ENCODE results near the gene KAT8. TPM values are rescaled to one million over a fixed set of nuclear protein-coding genes. Genes with fewer than 3 reads are reported as not detected.
A peak's percentile ranks its signal among the peaks of the same experiment; 100 is the strongest.

The KAT8 gene
- total and polyA plus RNA-seq, 2 of the 13 experiments (the other 11 are each of a cell fraction or from before 2014, with no cell fraction given) = 79.0 to 84.2 TPM

- TF ChIP-seq ATF4 (CRISPR knock-in tag; IDR thresholded peaks at IDR 0.05) (no peak), PLSCR1 (CRISPR knock-in tag; IDR thresholded peaks at IDR 0.05; ENCODE audit: borderline replicate concordance) (no peak), TSC22D2 (CRISPR knock-in tag; IDR thresholded peaks at IDR 0.05; ENCODE audit: borderline replicate concordance) (no peak), CBX1 (IDR thresholded peaks at IDR 0.05; ENCODE audit: low read depth) (peak; percentile 59), MXI1 (IDR thresholded peaks at IDR 0.05; ENCODE audit: borderline replicate concordance, low read depth, low read length) (peak; percentile 87; the same call in 2 of the 3 replicates), MAF1 (CRISPR knock-in tag; IDR thresholded peaks at IDR 0.05; ENCODE audit: borderline replicate concordance) (no peak), ZIK1 (CRISPR knock-in tag; IDR thresholded peaks at IDR 0.05; ENCODE audit: borderline replicate concordance, low read depth) (peak; percentile 86), DR1 (CRISPR knock-in tag; IDR thresholded peaks at IDR 0.05) (0 out of 2 replicates have a peak, but pooled peaks have one; percentile 33), ZNF570 (CRISPR knock-in tag; IDR thresholded peaks at IDR 0.05; ENCODE audit: borderline replicate concordance) (no peak), AHR (CRISPR knock-in tag; IDR thresholded peaks at IDR 0.05) (no peak; the same call in 1 of the 2 replicates), CENPBD1 (CRISPR knock-in tag; IDR thresholded peaks at IDR 0.05; ENCODE audit: borderline replicate concordance, low read depth) (no peak), ZNF235 (CRISPR knock-in tag; IDR thresholded peaks at IDR 0.05; ENCODE audit: borderline replicate concordance) (peak; percentile 89; the same call in 1 of the 2 replicates), NFIB (CRISPR knock-in tag; IDR thresholded peaks at IDR 0.05; ENCODE audit: borderline replicate concordance) (no peak), WIZ (CRISPR knock-in tag; IDR thresholded peaks at IDR 0.05) (no peak), MTA1 (CRISPR knock-in tag; IDR thresholded peaks at IDR 0.05; ENCODE audit: borderline replicate concordance) (peak; percentile 73; the same call in 1 of the 2 replicates), RELA (CRISPR knock-in tag; IDR thresholded peaks at IDR 0.05) (0 out of 2 replicates have a peak, but pooled peaks have one; percentile 74), ELK4 (CRISPR knock-in tag; IDR thresholded peaks at IDR 0.05; ENCODE audit: borderline replicate concordance) (no peak)
- TF ChIP-seq, protein P1, sequence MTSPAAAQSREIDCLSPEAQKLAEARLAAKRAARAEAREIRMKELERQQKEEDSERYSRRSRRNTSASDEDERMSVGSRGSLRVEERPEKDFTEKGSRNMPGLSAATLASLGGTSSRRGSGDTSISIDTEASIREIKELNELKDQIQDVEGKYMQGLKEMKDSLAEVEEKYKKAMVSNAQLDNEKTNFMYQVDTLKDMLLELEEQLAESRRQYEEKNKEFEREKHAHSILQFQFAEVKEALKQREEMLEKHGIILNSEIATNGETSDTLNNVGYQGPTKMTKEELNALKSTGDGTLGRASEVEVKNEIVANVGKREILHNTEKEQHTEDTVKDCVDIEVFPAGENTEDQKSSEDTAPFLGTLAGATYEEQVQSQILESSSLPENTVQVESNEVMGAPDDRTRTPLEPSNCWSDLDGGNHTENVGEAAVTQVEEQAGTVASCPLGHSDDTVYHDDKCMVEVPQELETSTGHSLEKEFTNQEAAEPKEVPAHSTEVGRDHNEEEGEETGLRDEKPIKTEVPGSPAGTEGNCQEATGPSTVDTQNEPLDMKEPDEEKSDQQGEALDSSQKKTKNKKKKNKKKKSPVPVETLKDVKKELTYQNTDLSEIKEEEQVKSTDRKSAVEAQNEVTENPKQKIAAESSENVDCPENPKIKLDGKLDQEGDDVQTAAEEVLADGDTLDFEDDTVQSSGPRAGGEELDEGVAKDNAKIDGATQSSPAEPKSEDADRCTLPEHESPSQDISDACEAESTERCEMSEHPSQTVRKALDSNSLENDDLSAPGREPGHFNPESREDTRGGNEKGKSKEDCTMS (CRISPR knock-in tag; conservative IDR thresholded peaks at IDR 0.05) = no peak
- TF ChIP-seq, protein P2, sequence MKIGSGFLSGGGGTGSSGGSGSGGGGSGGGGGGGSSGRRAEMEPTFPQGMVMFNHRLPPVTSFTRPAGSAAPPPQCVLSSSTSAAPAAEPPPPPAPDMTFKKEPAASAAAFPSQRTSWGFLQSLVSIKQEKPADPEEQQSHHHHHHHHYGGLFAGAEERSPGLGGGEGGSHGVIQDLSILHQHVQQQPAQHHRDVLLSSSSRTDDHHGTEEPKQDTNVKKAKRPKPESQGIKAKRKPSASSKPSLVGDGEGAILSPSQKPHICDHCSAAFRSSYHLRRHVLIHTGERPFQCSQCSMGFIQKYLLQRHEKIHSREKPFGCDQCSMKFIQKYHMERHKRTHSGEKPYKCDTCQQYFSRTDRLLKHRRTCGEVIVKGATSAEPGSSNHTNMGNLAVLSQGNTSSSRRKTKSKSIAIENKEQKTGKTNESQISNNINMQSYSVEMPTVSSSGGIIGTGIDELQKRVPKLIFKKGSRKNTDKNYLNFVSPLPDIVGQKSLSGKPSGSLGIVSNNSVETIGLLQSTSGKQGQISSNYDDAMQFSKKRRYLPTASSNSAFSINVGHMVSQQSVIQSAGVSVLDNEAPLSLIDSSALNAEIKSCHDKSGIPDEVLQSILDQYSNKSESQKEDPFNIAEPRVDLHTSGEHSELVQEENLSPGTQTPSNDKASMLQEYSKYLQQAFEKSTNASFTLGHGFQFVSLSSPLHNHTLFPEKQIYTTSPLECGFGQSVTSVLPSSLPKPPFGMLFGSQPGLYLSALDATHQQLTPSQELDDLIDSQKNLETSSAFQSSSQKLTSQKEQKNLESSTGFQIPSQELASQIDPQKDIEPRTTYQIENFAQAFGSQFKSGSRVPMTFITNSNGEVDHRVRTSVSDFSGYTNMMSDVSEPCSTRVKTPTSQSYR (CRISPR knock-in tag; IDR thresholded peaks at IDR 0.05; ENCODE audit: borderline replicate concordance) = peak; percentile 45; the same call in 1 of the 2 replicates
Measured at GRCh38 chr16:31108035-31108793, 9.2 kb upstream of the KAT8 start, which contains the start of gene BCKDK (continued).

Data from HepG2 (cell line).